ENCODE data around the gene TSC22D2.

GRCh38 chr3:150467381-150467780 lies 59.3 kb downstream of the TSC22D2 start:
- TF ChIP-seq POLR2AphosphoS5 (IDR thresholded peaks at IDR 0.05; ENCODE audit: insufficient read depth, low read depth, low read length): no peak
- no peak for TF ChIP-seq MAX (IDR thresholded peaks at IDR 0.05; ENCODE audit: insufficient read depth, insufficient read length)
- no peak for TF ChIP-seq GATA2 (IDR thresholded peaks at IDR 0.05; ENCODE audit: insufficient read depth, insufficient read length, low read depth, low read length)
- TF ChIP-seq POLR2A (IDR thresholded peaks at IDR 0.05; ENCODE audit: low read depth, low read length): no peak
- TF ChIP-seq FOS (IDR thresholded peaks at IDR 0.05; ENCODE audit: borderline replicate concordance, insufficient read depth, low read length): no peak

All from endothelial cell of umbilical vein (primary cell).